Neural cell (in vitro differentiated cells): ENCODE measurements around the gene KCNK10.

Source experiments
- EP300 ChIP-seq: fragments of 450-650 bp; conservative IDR thresholded peaks from 2 replicates; pipeline ENCODE4 v1.6.1; 2014; ENCODE audit warnings: antibody characterized with exemption, mild to moderate bottlenecking, moderate library complexity; ENCODE audit not compliant: poor library complexity, severe bottlenecking
- EZH2 ChIP-seq: fragments of 200-600, 300-800 bp; shearing (Covaris generic), sonication (generic); IDR thresholded peaks from 2 replicates; pipeline ENCODE4 v1.6.1; 2014; ENCODE audit warnings: antibody characterized with exemption, low read length, borderline replicate concordance, mild to moderate bottlenecking; ENCODE audit not compliant: insufficient read depth, poor library complexity, severe bottlenecking
- MXI1 ChIP-seq: fragments of 450-650 bp; conservative IDR thresholded peaks from 2 replicates; pipeline ENCODE4 v1.6.1; 2014; ENCODE audit warnings: antibody characterized with exemption, mild to moderate bottlenecking; ENCODE audit not compliant: poor library complexity, severe bottlenecking
- POLR2AphosphoS5 ChIP-seq: IDR thresholded peaks from 2 replicates; pipeline ENCODE4 v1.6.1; 2012
- RAD21 ChIP-seq: fragments of 450-650 bp; conservative IDR thresholded peaks from 2 replicates; pipeline ENCODE4 v1.6.1; 2014; ENCODE audit warnings: antibody characterized with exemption, mild to moderate bottlenecking, moderate library complexity
- REST ChIP-seq: IDR thresholded peaks from 2 replicates; pipeline ENCODE4 v1.6.1; 2012; ENCODE audit warnings: borderline replicate concordance
- SMC3 ChIP-seq: fragments of 450-650 bp; conservative IDR thresholded peaks from 2 replicates; pipeline ENCODE4 v1.6.1; 2014; ENCODE audit warnings: antibody characterized with exemption, mild to moderate bottlenecking, moderate library complexity; ENCODE audit not compliant: poor library complexity
- TAF1 ChIP-seq: IDR thresholded peaks from 2 replicates; pipeline ENCODE4 v1.6.1; 2012; ENCODE audit warnings: low read depth
- TF ChIP-seq, protein P1 (sequence below): fragments of 450-650 bp; IDR thresholded peaks from 2 replicates; pipeline ENCODE4 v1.5.1; 2014; ENCODE audit warnings: antibody characterized with exemption, mild to moderate bottlenecking, moderate library complexity; ENCODE audit not compliant: poor library complexity, severe bottlenecking

GRCh38 chr14:88322504-88323085, 474 bp downstream of the KCNK10 start:
- TF ChIP-seq, protein P1, sequence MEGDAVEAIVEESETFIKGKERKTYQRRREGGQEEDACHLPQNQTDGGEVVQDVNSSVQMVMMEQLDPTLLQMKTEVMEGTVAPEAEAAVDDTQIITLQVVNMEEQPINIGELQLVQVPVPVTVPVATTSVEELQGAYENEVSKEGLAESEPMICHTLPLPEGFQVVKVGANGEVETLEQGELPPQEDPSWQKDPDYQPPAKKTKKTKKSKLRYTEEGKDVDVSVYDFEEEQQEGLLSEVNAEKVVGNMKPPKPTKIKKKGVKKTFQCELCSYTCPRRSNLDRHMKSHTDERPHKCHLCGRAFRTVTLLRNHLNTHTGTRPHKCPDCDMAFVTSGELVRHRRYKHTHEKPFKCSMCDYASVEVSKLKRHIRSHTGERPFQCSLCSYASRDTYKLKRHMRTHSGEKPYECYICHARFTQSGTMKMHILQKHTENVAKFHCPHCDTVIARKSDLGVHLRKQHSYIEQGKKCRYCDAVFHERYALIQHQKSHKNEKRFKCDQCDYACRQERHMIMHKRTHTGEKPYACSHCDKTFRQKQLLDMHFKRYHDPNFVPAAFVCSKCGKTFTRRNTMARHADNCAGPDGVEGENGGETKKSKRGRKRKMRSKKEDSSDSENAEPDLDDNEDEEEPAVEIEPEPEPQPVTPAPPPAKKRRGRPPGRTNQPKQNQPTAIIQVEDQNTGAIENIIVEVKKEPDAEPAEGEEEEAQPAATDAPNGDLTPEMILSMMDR, result no peak
- TF ChIP-seq SMC3 (no peak), POLR2AphosphoS5 (peak; percentile 41), EZH2 (no peak), RAD21 (no peak), REST (no peak), EP300 (no peak), MXI1 (peak; percentile 37), TAF1 (peak; percentile 23)
